ENCODE measurements around the gene OTULIN. TPM values are rescaled to one million over a fixed set of nuclear protein-coding genes. Genes with fewer than 3 reads are reported as not detected.

The OTULIN gene
- total and polyA plus RNA-seq, 2 of the 8 experiments (the other 6 are each of a cell fraction or from before 2014, with no cell fraction given) = 5.2 to 34.8 TPM

- H4K5ac ChIP-seq (ENCODE audit: insufficient read length, low read depth, low read length) = no peak overlapping the region
- H4K8ac ChIP-seq (ENCODE audit: extremely low read depth, insufficient read depth, low read length) = no peak overlapping the region
- no peaks in the 10 kb centered on the region for H3K79me1 ChIP-seq (ENCODE audit: low read depth, low read length)
- 88% methylated on average over 13 of the region's 13 CpGs; no CpG with 5 or more reads in 1 of the 2 experiments for WGBS, 2 experiments (ENCODE audit: extremely low coverage in 1 of 2, insufficient coverage in 1 of 2, insufficient read length in 1 of 2, insufficient replicate concordance in 2 of 2, low coverage in 1 of 2, low lambda C conversion rate in 2 of 2, missing lambda C conversion rate in 1 of 2)
- POLR2A ChIA-PET (ENCODE audit: partially characterized antibody) = no interaction called here
- peaks cover 8 to 22% (median 18%) of the 10 kb centered on the region in 4 experiments for H3K4me1 ChIP-seq (replicated peaks in 1 of 4; ENCODE audit: control insufficient read depth in 3 of 4, insufficient read depth in 4 of 4, low read length in 3 of 4)
- H2BK5ac ChIP-seq (ENCODE audit: low read depth, low read length) = no peak overlapping the region
- no peaks in the 10 kb centered on the region for H3K79me2 ChIP-seq (ENCODE audit: control insufficient read depth in 1 of 2, insufficient read depth in 2 of 2, low read length in 2 of 2)
- no peaks in the 10 kb centered on the region for H4K20me1 ChIP-seq (replicated peaks in 1 of 2; ENCODE audit: control insufficient read depth in 1 of 2, insufficient read depth in 2 of 2, low read length in 2 of 2)
- CTCF ChIA-PET (ENCODE audit: partially characterized antibody) = interaction anchor here (1.3 to 3.7 kb wide), 5 partner anchors 28 to 273 kb away, joined by 3 to 20 read pairs (median 5); no protein-coding TSS in a partner anchor
- H3K36me3 ChIP-seq (ENCODE audit: control insufficient read depth in 2 of 4, insufficient read depth in 4 of 4, low read length in 3 of 4) = no peaks in the 10 kb centered on the region
- H3K27ac ChIP-seq (ENCODE audit: low read depth, low read length) = no peak overlapping the region
- H2BK15ac ChIP-seq (ENCODE audit: low read length) = peak overlapping the region; percentile 61; the same call in 1 of the 2 replicates
- FAIRE-seq (no peak), DNase-seq (ENCODE audit: low read depth in 1 of 2, low spot score in 2 of 2) (no peak)
- no peak overlapping the region for H2AFZ ChIP-seq (ENCODE audit: low read length)
- no peak overlapping the region for H3K14ac ChIP-seq (ENCODE audit: insufficient read length)
- no peak overlapping the region for H4K91ac ChIP-seq (replicated peaks; ENCODE audit: insufficient read length, low read length)
- H2AK5ac ChIP-seq (ENCODE audit: low read depth, low read length) = peak overlapping the region; percentile 70; the same call in 1 of the 2 replicates
- H3K56ac ChIP-seq (replicated peaks; ENCODE audit: insufficient read length, low read depth, low read length) = no peak overlapping the region
- 0 out of 7 replicates have a peak, but pooled peaks cover 0 to 2% (median 0%) of the 10 kb centered on the region in 4 experiments for H3K27me3 ChIP-seq (replicated peaks in 1 of 4; ENCODE audit: control insufficient read depth in 3 of 4, extremely low read depth in 1 of 4, insufficient read depth in 3 of 4, low read length in 3 of 4)
- 0 out of 2 replicates have a peak, but pooled peaks cover 3% of the 10 kb centered on the region for H3K23me2 ChIP-seq (ENCODE audit: low read depth, low read length)
- H3K9ac ChIP-seq (replicated peaks in 1 of 4; ENCODE audit: extremely low read depth in 1 of 4, low read depth in 3 of 4, low read length in 3 of 4) = no peak overlapping the region
- no peaks in the 10 kb centered on the region for H3K9me3 ChIP-seq (ENCODE audit: insufficient read depth in 2 of 2, low read depth in 1 of 2, low read length in 1 of 2)
- H2BK20ac ChIP-seq (ENCODE audit: low read length) = peak overlapping the region; percentile 61; the same call in 1 of the 2 replicates
- no peak overlapping the region for H3K4me2 ChIP-seq (ENCODE audit: insufficient read depth in 1 of 2, low read depth in 2 of 2, low read length in 2 of 2)
- no peak overlapping the region for H3K23ac ChIP-seq (ENCODE audit: insufficient read length)
- H3K18ac ChIP-seq (ENCODE audit: extremely low read depth, low read length) = no peak overlapping the region
- peak overlapping the region; percentile 96; the same call in 1 of the 2 replicates for H2BK12ac ChIP-seq (ENCODE audit: low read depth, low read length)
- no peak overlapping the region for H3K4ac ChIP-seq (replicated peaks; ENCODE audit: insufficient read length, low read depth, low read length)
- H2BK120ac ChIP-seq (replicated peaks; ENCODE audit: low read depth, low read length) = no peak overlapping the region
- no peak overlapping the region for H3K4me3 ChIP-seq (ENCODE audit: extremely low read depth in 1 of 4, insufficient read depth in 2 of 4, low read depth in 3 of 4, low read length in 4 of 4)
- no peak for TF ChIP-seq RAD21 (IDR thresholded peaks at IDR 0.05 in 1 of 2, conservative IDR thresholded peaks at IDR 0.05 in 1 of 2; ENCODE audit: low read depth in 2 of 2, low read length in 2 of 2)
- no peak for TF ChIP-seq RNF2 (IDR thresholded peaks at IDR 0.05; ENCODE audit: borderline replicate concordance, low read depth, low read length, missing control alignments, poor library complexity, severe bottlenecking)
- no peak for TF ChIP-seq SIN3A (conservative IDR thresholded peaks at IDR 0.05 in 1 of 2, IDR thresholded peaks at IDR 0.05 in 1 of 2; ENCODE audit: low read depth in 1 of 2, low read length in 2 of 2)
- no peak for TF ChIP-seq FOSL1 (IDR thresholded peaks at IDR 0.05; ENCODE audit: insufficient read depth, low read depth, low read length)
- TF ChIP-seq GABPA (IDR thresholded peaks at IDR 0.05; ENCODE audit: borderline replicate concordance, insufficient read depth, low read length) = no peak
- TF ChIP-seq POLR2A (IDR thresholded peaks at IDR 0.05; ENCODE audit: control extremely low read depth in 1 of 2, low read depth in 2 of 2, low read length in 2 of 2) = no peak
- no peak for TF ChIP-seq JUN (IDR thresholded peaks at IDR 0.05; ENCODE audit: low read depth, low read length)
- TF ChIP-seq HDAC6 (IDR thresholded peaks at IDR 0.05; ENCODE audit: low read depth, low read length) = no peak
- no peak for TF ChIP-seq CTBP2 (IDR thresholded peaks at IDR 0.05; ENCODE audit: borderline replicate concordance, insufficient read depth, insufficient read length, low read length)
- TF ChIP-seq CEBPB (IDR thresholded peaks at IDR 0.05; ENCODE audit: low read depth, low read length) = no peak
- TF ChIP-seq SUZ12 (IDR thresholded peaks at IDR 0.05; ENCODE audit: low read length) = no peak
- TF ChIP-seq ATF3 (IDR thresholded peaks at IDR 0.05; ENCODE audit: insufficient read depth, low read depth, low read length) = no peak
These were observed 65.9 kb downstream of the OTULIN start for GRCh38 chr5:14730466-14730865.
